Ishikawa (cell line): Measurements from ENCODE around the gene HPDL.

ENCODE experiments used
- CEBPB ChIP-seq: IDR thresholded peaks from 2 replicates; pipeline ENCODE4 v1.6.1; 2012
- CREB1 ChIP-seq: IDR thresholded peaks from 2 replicates; pipeline ENCODE4 v1.6.1; 2012; ENCODE audit warnings: low read depth
- EGR1 ChIP-seq: IDR thresholded peaks from 2 replicates; pipeline ENCODE4 v1.6.1; 2012
- FOXM1 ChIP-seq: IDR thresholded peaks from 2 replicates; pipeline ENCODE4 v1.6.1; 2012; ENCODE audit warnings: low read depth, borderline replicate concordance
- NFIC ChIP-seq: IDR thresholded peaks from 2 replicates; pipeline ENCODE4 v1.6.1; 2012
- RAD21 ChIP-seq: IDR thresholded peaks from 2 replicates; pipeline ENCODE4 v1.6.1; 2012; ENCODE audit warnings: low read depth
- TAF1 ChIP-seq: IDR thresholded peaks from 2 replicates; pipeline ENCODE4 v1.6.1; 2012; ENCODE audit warnings: low read depth, mild to moderate bottlenecking
- TEAD4 ChIP-seq: IDR thresholded peaks from 2 replicates; pipeline ENCODE4 v1.6.1; 2012
- YY1 ChIP-seq: IDR thresholded peaks from 2 replicates; pipeline ENCODE4 v1.6.1; 2012; ENCODE audit warnings: low read depth
- ZBTB7A ChIP-seq: IDR thresholded peaks from 2 replicates; pipeline ENCODE4 v1.6.1; 2012; ENCODE audit warnings: low read depth
- TF ChIP-seq, protein P1 (sequence below): IDR thresholded peaks from 2 replicates; pipeline ENCODE4 v1.6.1; 2012

DNA sequence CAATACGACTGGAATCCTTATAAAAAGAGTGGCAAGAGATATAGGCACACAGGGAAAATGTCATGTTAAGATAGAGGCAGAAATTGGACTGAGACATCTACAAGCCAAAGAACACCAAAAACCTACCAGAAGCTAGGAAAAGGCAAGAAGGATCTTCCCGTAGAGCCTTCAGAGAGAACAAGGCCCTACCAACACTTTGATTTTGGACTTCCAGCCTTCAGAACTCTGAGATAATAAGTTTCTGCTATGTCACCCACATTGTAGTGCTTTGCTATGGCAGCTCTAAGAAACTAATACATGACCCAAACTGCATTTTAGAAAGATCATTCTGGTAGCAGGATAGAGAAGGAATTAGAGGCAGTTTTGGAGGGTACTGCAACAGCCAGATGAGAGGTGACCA lies 37.6 kb downstream of the HPDL start:
- TF ChIP-seq FOXM1 (no peak), TAF1 (no peak), RAD21 (no peak), TEAD4 (no peak), CEBPB (no peak), NFIC (no peak), YY1 (no peak), EGR1 (no peak), ZBTB7A (no peak), CREB1 (no peak)
- TF ChIP-seq, protein P1, sequence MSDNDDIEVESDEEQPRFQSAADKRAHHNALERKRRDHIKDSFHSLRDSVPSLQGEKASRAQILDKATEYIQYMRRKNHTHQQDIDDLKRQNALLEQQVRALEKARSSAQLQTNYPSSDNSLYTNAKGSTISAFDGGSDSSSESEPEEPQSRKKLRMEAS: no peak
